ENCODE data around the gene SPO11.

GRCh38 chr20:57323034-57323433 lies 6.6 kb upstream of the SPO11 start:
- no peak for TF ChIP-seq SUZ12 (IDR thresholded peaks at IDR 0.05; ENCODE audit: extremely low read depth, insufficient read depth, insufficient read length)
- no peak for TF ChIP-seq ZNF274 (IDR thresholded peaks at IDR 0.05; ENCODE audit: low read depth, low read length)

All from NT2/D1 (cell line).